ENCODE measurements around the gene CFL2.

The CFL2 gene

DNA sequence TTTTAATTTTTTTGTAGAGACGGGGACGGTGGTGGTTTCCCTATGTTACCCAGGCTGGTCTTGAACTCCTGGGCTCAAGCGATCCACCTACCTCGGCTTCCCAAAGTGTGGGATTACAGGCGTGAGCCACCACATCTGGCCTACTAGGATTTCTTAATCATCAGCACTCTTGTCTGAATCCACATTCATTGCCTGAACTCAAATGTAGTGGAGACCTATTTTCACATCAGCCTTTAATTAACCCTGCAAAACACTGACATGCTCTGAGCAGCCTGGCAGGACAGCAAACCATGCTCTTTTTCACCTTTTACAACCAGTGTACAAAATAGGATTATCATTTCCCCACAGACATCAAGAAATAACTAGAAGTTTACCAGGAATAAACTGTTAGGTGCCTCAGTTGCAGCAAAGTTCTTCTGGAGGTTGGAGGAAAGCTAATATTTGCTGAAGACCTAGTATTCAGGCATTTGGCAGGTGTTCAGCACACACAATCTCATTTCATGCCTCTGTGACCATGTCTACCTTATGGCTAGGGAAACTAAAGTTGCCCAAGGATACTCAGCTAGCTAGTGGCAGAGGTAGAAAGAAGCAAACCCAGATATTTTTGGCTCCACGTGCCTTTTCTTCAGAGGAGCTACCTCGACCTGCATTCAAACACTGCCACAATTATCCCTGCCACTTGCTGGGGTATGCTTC is 37.7 kb downstream of the CFL2 start:
- in situ Hi-C loops (cut with MboI; ENCODE audit: low sequenced_read_pairs) = no loop called here

DNA sequence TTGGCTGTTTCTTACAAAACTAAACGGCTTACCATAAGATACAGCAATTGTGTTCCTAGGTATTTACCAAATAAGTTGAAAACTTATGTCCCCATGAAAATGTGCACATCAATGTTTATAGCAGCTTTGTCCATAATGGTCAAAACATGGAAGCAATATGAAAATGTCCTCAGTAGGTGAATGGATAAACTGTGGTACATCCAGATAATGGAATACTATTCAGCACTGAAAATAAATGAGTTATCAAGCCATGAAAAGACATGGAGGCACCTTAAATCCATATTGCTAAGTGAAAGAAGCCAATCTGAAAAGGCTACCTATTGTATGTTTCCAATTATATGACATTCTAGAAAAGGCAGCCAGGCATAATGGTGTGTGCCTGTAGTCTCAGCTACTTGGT is 40.7 kb downstream of the CFL2 start:
- in situ Hi-C loops (cut with MboI; ENCODE audit: low sequenced_read_pairs) = no loop called here

DNA sequence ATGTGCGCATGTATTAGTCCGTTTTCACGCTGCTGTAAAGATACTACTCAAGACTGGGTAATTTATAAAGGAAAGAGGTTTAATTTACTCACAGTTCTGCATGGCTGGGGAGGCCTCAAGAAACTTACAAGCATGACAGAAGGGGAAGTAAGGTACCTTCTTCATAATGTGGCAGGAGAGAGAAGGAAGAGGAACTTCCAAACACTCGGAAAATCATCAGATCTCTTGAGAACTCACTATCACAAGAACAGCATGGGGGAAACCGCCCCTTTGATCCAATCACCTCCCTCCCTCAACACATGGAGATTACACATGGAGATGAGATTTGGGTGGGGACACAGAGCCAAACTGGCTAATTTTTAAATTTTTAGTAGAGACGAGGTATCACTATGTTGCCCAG is 42.7 kb downstream of the CFL2 start:
- in situ Hi-C loops (cut with MboI; ENCODE audit: low sequenced_read_pairs) = no loop called here

DNA sequence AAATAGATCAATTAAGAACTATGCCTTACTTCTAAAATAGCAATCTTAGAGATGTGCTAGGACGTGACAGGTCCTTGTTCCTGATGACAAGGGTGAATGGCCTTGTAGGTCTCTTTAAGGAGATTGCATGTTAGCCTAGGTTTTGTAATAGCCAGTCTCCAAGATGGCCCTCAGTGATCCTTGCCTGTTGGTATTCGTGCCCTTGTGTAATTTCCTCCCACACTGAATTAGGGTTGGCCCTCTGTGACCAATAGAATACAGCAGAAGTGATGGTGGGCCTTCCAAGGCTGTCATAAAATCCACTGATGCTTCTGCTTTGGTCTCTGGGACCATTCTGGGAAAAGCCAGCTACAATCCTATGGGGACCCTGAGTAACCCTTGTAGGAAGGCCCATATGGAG is 46.3 kb downstream of the CFL2 start:
- in situ Hi-C loops (cut with MboI; ENCODE audit: low sequenced_read_pairs) = no loop called here

DNA sequence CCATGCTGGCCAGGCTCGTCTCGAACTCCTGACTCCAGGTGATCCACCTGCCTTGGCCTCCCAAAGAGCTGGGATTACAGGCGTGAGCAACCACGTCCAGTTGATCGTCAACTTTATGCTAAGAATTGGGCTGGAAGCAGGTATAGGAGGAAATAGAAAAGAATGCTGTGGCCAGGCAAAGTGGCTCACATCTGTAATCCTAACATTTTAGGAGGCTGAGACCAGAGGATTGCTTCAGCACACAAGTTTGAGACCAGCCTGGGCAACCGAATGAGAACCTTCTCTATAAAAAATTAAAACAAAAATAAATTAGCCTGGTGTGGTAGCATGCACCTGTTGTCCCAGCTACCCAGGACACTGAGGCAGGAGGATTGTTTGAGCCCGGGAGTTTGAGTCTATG is 47.4 kb downstream of the CFL2 start:
- in situ Hi-C loops (cut with MboI; ENCODE audit: low sequenced_read_pairs) = no loop called here

DNA sequence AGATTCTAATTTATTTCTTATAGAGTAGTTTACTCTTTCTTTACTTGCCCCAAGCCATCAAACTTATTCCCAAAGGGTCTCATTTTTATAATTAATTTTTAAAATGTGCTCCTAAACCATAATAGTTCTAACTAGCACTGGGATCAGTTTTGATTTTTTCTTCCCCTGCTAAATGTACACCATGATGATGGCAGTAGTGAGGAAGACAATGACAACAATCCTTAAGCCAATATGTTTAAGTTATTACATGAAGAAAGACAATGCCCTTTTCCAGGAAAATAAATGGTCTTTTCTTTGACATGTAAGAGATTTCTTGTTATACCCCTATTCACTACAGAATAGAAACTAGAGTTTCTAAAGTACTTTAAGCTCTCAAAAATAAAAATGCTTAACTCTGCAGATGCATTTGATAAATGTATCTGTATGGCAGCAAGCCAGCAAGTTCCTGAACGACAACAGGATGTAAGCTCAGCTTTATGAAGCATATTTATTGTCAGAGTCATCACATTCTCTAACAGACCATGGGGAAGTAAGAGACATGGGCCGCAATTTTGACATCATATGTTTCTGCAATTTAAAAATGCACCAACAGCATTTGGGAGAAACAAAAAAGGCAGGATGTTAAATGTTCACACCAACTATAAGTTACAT is 48.5 kb downstream of the CFL2 start:
- in situ Hi-C loops (cut with MboI; ENCODE audit: low sequenced_read_pairs) = no loop called here

DNA sequence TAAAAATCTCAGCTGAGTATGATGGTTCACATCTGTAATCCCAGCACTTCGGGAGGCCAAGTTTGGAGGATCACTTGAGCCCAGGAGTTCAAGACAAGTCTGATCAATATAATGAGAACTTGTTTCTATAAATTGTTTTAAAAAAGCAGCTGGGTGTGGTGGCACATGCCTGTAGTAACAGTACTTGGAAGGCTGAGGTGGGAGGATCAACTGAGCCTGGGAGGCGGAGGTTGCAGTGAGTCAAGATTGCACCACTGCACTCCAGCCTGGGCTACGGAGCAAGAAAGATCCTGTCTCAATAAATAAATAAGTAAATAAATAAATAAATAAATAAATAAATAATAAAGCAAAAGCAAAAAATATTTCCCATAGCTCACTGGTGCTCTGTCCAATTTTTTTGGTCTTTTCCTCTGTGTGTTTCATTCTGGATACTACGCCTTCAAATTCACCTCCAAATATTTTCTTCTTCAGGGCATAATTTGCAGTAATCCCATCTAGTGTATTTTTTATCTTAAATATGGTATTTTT is 51.8 kb downstream of the CFL2 start:
- in situ Hi-C loops (cut with MboI; ENCODE audit: low sequenced_read_pairs) = no loop called here

DNA sequence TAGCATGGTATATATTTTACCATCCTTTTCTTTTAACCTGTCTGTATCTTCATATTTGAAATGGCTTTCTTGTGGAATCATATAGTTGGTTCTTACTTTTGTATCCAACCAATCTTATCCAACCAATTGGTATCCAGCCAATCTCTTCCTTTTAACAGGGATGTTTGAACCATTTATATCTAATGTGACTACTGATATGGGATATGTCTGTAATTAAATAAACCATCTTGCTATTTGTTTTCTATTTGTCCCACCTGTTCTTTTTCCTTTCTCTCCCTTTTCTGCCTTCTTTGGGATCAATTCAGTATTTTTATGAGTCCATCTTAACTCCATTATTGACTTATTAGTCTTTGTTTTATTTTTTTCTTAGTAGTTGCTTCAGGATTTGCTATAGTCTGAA is 53.6 kb downstream of the CFL2 start:
- in situ Hi-C loops (cut with MboI; ENCODE audit: low sequenced_read_pairs) = no loop called here
